ENCODE data around the gene ELF4.

ELF4 gene

DNA sequence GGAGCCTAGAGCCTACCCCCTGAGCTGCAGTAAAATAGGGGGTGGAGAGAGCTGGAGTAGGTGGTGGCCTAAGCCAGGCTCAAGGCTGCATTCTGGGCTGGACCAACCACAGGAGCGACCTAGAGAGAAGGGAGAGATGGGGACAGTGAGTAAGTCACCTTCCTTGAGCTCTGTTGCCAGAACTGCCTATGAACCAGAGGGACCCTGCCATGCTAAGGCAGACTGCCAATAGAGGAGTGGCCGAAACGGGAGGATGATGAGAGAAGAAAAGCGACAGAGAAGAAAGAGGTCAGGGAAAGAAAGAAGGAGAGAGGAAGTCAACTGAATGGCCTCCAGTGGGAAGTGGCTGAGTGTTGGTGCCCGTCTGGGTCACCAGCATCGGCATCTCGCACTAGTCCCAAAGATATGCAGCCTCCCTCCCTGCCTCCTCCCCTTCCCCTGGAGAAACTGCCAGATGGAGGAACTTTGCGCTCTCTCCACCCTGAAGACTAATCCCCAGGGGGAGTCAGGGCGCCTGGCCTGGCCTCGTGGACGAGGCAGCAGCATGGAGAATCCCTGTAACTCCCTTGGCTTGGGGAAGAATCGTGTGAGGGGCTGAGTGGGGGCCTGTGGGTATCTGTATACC, 28.8 kb downstream of the ELF4 start:
- no peak overlapping the region for H3K14ac ChIP-seq (ENCODE audit: low read length in 2 of 2)
- H2BK15ac ChIP-seq (ENCODE audit: low read depth, poor library complexity, severe bottlenecking), result no peak overlapping the region
- peak overlapping the region in 1 of 2 experiments; percentile 43 for H3K18ac ChIP-seq (ENCODE audit: low read depth in 1 of 2, low read length in 2 of 2)
- peaks cover 0 to 12% of the 10 kb centered on the region in 2 experiments for H3K27me3 ChIP-seq (ENCODE audit: control insufficient read depth in 1 of 2, insufficient read depth in 1 of 2, low read length in 2 of 2)
- no peak overlapping the region for H3K23ac ChIP-seq (ENCODE audit: low read length in 2 of 2)
- H3K9me3 ChIP-seq (ENCODE audit: control insufficient read depth, low read length), result no peaks in the 10 kb centered on the region
- H3K79me1 ChIP-seq (replicated peaks; ENCODE audit: low read length, poor library complexity, severe bottlenecking), result peaks cover 7% of the 10 kb centered on the region
- H2AK5ac ChIP-seq (ENCODE audit: low read length, severe bottlenecking), result no peak overlapping the region
- H2AFZ ChIP-seq (ENCODE audit: low read depth, low read length), result no peak overlapping the region
- DNase-seq, result no peak
- H3K9ac ChIP-seq (ENCODE audit: low read length), result peak overlapping the region; percentile 62
- H3K27ac ChIP-seq (ENCODE audit: low read length, poor library complexity, severe bottlenecking), result no peak overlapping the region
- no peak overlapping the region for H4K91ac ChIP-seq (ENCODE audit: low read length)
- no peak overlapping the region for H3K4ac ChIP-seq (ENCODE audit: low read depth in 1 of 2, low read length in 2 of 2)
- WGBS, result 74% methylated on average over 9 of the region's 12 CpGs
- peak overlapping the region in 1 of 2 experiments; percentile 64 for H3K4me3 ChIP-seq (ENCODE audit: insufficient read depth in 1 of 2, low read depth in 1 of 2, low read length in 2 of 2)
- no peak overlapping the region for H4K8ac ChIP-seq (ENCODE audit: low read length)
- no peak overlapping the region for H3K4me2 ChIP-seq (ENCODE audit: low read length, poor library complexity, severe bottlenecking)
- peaks cover 34% of the 10 kb centered on the region for H3K4me1 ChIP-seq (ENCODE audit: control insufficient read depth, insufficient read depth, low read depth, low read length)
- no peak overlapping the region for H2BK5ac ChIP-seq (ENCODE audit: low read depth, low read length, poor library complexity, severe bottlenecking)
- peak overlapping the region in 1 of 2 experiments; percentile 15 for H2BK12ac ChIP-seq (ENCODE audit: low read length in 2 of 2)
- no peak overlapping the region for H2BK120ac ChIP-seq (ENCODE audit: low read depth, low read length)
- H3K36me3 ChIP-seq (ENCODE audit: control insufficient read depth in 1 of 2, insufficient read depth in 2 of 2, low read depth in 1 of 2, low read length in 2 of 2), result peaks cover 5 to 37% of the 10 kb centered on the region in 2 experiments

DNA sequence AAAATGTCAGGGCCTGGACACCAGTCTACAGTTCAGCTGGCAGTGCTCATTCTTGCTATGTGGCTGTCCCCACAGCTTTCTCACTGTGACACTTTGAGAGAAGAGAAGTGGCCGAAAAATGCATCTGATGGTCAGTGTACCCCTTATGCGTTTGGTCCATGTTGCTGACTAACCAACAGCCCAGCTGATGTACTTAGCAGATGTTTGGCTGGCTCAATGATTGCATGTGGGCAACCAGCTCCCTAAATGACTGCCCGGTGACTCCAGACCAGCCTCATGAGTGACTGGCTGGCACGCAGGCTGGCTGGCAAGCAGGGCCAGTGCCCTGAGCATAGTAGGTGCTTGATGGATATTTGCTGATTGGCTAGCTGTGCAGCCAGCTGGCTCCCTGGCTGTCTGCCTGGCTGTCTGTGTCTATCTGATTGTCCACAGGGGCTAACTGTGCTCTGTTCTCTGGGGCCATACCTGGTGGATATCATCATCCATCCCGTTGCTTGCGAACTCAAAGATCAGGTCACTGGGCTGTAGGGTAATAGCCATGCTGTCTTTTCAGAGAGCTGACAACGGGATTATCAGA, 29.4 kb downstream of the ELF4 start:
- peaks cover 34% of the 10 kb centered on the region for H3K4me1 ChIP-seq (ENCODE audit: control insufficient read depth, insufficient read depth, low read depth, low read length)
- peak overlapping the region in 1 of 2 experiments; percentile 12 for H3K18ac ChIP-seq (ENCODE audit: low read depth in 1 of 2, low read length in 2 of 2)
- H3K27ac ChIP-seq (ENCODE audit: low read length, poor library complexity, severe bottlenecking), result no peak overlapping the region
- H3K4me3 ChIP-seq (ENCODE audit: insufficient read depth in 1 of 2, low read depth in 1 of 2, low read length in 2 of 2), result no peak overlapping the region
- DNase-seq, result no peak
- H2BK5ac ChIP-seq (ENCODE audit: low read depth, low read length, poor library complexity, severe bottlenecking), result no peak overlapping the region
- H2AFZ ChIP-seq (ENCODE audit: low read depth, low read length), result no peak overlapping the region
- no peak overlapping the region for H2BK120ac ChIP-seq (ENCODE audit: low read depth, low read length)
- no peak overlapping the region for H3K4ac ChIP-seq (ENCODE audit: low read depth in 1 of 2, low read length in 2 of 2)
- H4K91ac ChIP-seq (ENCODE audit: low read length), result peak overlapping the region; percentile 83
- no peak overlapping the region for H3K14ac ChIP-seq (ENCODE audit: low read length in 2 of 2)
- no peak overlapping the region for H2BK15ac ChIP-seq (ENCODE audit: low read depth, poor library complexity, severe bottlenecking)
- no peak overlapping the region for H3K9ac ChIP-seq (ENCODE audit: low read length)
- no peak overlapping the region for H3K4me2 ChIP-seq (ENCODE audit: low read length, poor library complexity, severe bottlenecking)
- 88% methylated on average over 7 of the region's 7 CpGs for WGBS
- H3K9me3 ChIP-seq (ENCODE audit: control insufficient read depth, low read length), result no peaks in the 10 kb centered on the region
- no peak overlapping the region for H3K23ac ChIP-seq (ENCODE audit: low read length in 2 of 2)
- no peak overlapping the region for H2BK12ac ChIP-seq (ENCODE audit: low read length in 2 of 2)
- peaks cover 5 to 33% of the 10 kb centered on the region in 2 experiments for H3K36me3 ChIP-seq (ENCODE audit: control insufficient read depth in 1 of 2, insufficient read depth in 2 of 2, low read depth in 1 of 2, low read length in 2 of 2)
- H2AK5ac ChIP-seq (ENCODE audit: low read length, severe bottlenecking), result no peak overlapping the region
- no peak overlapping the region for H4K8ac ChIP-seq (ENCODE audit: low read length)
- peaks cover 7% of the 10 kb centered on the region for H3K79me1 ChIP-seq (replicated peaks; ENCODE audit: low read length, poor library complexity, severe bottlenecking)
- peaks cover 0 to 12% of the 10 kb centered on the region in 2 experiments for H3K27me3 ChIP-seq (ENCODE audit: control insufficient read depth in 1 of 2, insufficient read depth in 1 of 2, low read length in 2 of 2)

DNA sequence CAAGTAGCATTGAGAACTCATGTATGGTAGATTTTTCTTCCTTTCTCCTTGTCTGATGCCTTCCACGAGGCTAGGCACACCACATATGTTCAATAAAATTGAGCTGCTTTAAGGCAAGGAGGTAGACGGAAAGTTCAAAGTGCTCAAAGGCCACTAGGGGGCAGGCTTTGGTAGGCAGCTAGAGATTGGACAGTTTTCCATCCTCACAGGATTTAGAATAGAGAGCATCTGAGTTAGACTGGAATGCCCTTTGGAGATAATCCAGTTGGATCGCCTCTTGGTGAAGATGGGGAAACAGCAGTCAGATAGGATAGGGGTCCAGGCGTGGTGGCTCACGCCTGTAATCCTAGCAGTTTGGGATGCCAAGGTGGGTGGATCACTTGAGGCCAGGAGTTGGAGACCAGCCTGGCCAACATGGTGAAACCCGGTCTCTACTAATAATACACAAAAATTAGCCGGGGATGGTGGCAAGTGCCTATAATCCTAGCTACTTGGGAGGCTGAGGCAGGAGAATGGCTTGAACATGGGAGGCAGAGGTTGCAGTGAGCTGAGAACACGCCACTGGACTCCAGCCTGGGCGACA, 30.4 kb downstream of the ELF4 start:
- Histone ChIP-seq H3K36me3 (ENCODE audit: control insufficient read depth in 1 of 2, insufficient read depth in 2 of 2, low read depth in 1 of 2, low read length in 2 of 2) (peaks cover 5 to 30% of the 10 kb centered on the region in 2 experiments), H3K4me3 (ENCODE audit: insufficient read depth in 1 of 2, low read depth in 1 of 2, low read length in 2 of 2) (no peak overlapping the region), H3K4ac (ENCODE audit: low read depth in 1 of 2, low read length in 2 of 2) (no peak overlapping the region), H3K9me3 (ENCODE audit: control insufficient read depth, low read length) (no peaks in the 10 kb centered on the region), H2BK5ac (ENCODE audit: low read depth, low read length, poor library complexity, severe bottlenecking) (no peak overlapping the region), H2BK120ac (ENCODE audit: low read depth, low read length) (no peak overlapping the region), H3K79me1 (replicated peaks; ENCODE audit: low read length, poor library complexity, severe bottlenecking) (peaks cover 7% of the 10 kb centered on the region), H3K14ac (ENCODE audit: low read length in 2 of 2) (no peak overlapping the region), H3K23ac (ENCODE audit: low read length in 2 of 2) (no peak overlapping the region), H4K91ac (ENCODE audit: low read length) (no peak overlapping the region), H2BK12ac (ENCODE audit: low read length in 2 of 2) (no peak overlapping the region), H4K8ac (ENCODE audit: low read length) (no peak overlapping the region), H2AK5ac (ENCODE audit: low read length, severe bottlenecking) (no peak overlapping the region), H3K4me1 (ENCODE audit: control insufficient read depth, insufficient read depth, low read depth, low read length) (peaks cover 25% of the 10 kb centered on the region), H3K27me3 (ENCODE audit: control insufficient read depth in 1 of 2, insufficient read depth in 1 of 2, low read length in 2 of 2) (peaks cover 0 to 12% of the 10 kb centered on the region in 2 experiments), H3K18ac (ENCODE audit: low read depth in 1 of 2, low read length in 2 of 2) (no peak overlapping the region), H2AFZ (ENCODE audit: low read depth, low read length) (no peak overlapping the region), H2BK15ac (ENCODE audit: low read depth, poor library complexity, severe bottlenecking) (no peak overlapping the region), H3K4me2 (ENCODE audit: low read length, poor library complexity, severe bottlenecking) (no peak overlapping the region), H3K27ac (ENCODE audit: low read length, poor library complexity, severe bottlenecking) (no peak overlapping the region), H3K9ac (ENCODE audit: low read length) (no peak overlapping the region)
- DNase-seq, result peak; percentile 70
- WGBS, result 54% methylated on average over 4 of the region's 9 CpGs

DNA sequence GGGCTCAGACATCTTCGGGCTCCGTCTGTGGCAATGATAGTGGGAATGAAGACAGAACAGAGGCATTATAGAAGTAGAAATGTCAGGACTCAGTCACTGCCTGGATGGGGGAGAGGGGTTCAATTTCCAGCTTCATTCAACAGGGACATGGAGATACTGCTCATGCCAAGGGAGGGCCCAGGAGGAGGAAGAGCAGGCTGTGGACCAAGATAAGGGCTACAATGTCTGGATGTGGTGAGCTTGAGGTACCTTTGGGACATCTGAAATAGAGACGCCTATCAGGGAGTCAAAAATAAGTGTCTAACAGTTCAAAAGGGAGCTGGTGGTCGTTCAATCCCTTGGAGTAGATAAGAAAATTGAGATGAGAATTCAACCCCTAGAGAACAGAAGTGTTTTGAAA, 34.5 kb downstream of the ELF4 start:
- no peak overlapping the region for H2BK12ac ChIP-seq (ENCODE audit: low read length in 2 of 2)
- H3K9me3 ChIP-seq (ENCODE audit: control insufficient read depth, low read length), result no peaks in the 10 kb centered on the region
- H3K14ac ChIP-seq (ENCODE audit: low read length in 2 of 2), result no peak overlapping the region

More for the DNA sequence above, 34.5 kb downstream of the ELF4 start:
- Histone ChIP-seq H3K27me3 (ENCODE audit: control insufficient read depth in 1 of 2, insufficient read depth in 1 of 2, low read length in 2 of 2) (peaks cover 0 to 3% of the 10 kb centered on the region in 2 experiments), H2AK5ac (ENCODE audit: low read length, severe bottlenecking) (no peak overlapping the region), H3K9ac (ENCODE audit: low read length) (no peak overlapping the region), H2BK120ac (ENCODE audit: low read depth, low read length) (no peak overlapping the region), H3K4me2 (ENCODE audit: low read length, poor library complexity, severe bottlenecking) (no peak overlapping the region), H3K27ac (ENCODE audit: low read length, poor library complexity, severe bottlenecking) (no peak overlapping the region), H3K36me3 (ENCODE audit: control insufficient read depth in 1 of 2, insufficient read depth in 2 of 2, low read depth in 1 of 2, low read length in 2 of 2) (peaks cover 27 to 34% of the 10 kb centered on the region in 2 experiments), H3K4me3 (ENCODE audit: insufficient read depth in 1 of 2, low read depth in 1 of 2, low read length in 2 of 2) (no peak overlapping the region), H2BK15ac (ENCODE audit: low read depth, poor library complexity, severe bottlenecking) (no peak overlapping the region), H2BK5ac (ENCODE audit: low read depth, low read length, poor library complexity, severe bottlenecking) (no peak overlapping the region), H2AFZ (ENCODE audit: low read depth, low read length) (no peak overlapping the region), H3K79me1 (replicated peaks; ENCODE audit: low read length, poor library complexity, severe bottlenecking) (peaks cover 6% of the 10 kb centered on the region), H4K91ac (ENCODE audit: low read length) (no peak overlapping the region), H3K18ac (ENCODE audit: low read depth in 1 of 2, low read length in 2 of 2) (no peak overlapping the region), H3K23ac (ENCODE audit: low read length in 2 of 2) (no peak overlapping the region), H3K4ac (ENCODE audit: low read depth in 1 of 2, low read length in 2 of 2) (no peak overlapping the region), H4K8ac (ENCODE audit: low read length) (no peak overlapping the region), H3K4me1 (ENCODE audit: control insufficient read depth, insufficient read depth, low read depth, low read length) (no peaks in the 10 kb centered on the region)
- DNase-seq, result no peak
- 94% methylated on average over 4 of the region's 4 CpGs for WGBS
